ENCODE results near the gene FAM118B.

The FAM118B gene

DNA sequence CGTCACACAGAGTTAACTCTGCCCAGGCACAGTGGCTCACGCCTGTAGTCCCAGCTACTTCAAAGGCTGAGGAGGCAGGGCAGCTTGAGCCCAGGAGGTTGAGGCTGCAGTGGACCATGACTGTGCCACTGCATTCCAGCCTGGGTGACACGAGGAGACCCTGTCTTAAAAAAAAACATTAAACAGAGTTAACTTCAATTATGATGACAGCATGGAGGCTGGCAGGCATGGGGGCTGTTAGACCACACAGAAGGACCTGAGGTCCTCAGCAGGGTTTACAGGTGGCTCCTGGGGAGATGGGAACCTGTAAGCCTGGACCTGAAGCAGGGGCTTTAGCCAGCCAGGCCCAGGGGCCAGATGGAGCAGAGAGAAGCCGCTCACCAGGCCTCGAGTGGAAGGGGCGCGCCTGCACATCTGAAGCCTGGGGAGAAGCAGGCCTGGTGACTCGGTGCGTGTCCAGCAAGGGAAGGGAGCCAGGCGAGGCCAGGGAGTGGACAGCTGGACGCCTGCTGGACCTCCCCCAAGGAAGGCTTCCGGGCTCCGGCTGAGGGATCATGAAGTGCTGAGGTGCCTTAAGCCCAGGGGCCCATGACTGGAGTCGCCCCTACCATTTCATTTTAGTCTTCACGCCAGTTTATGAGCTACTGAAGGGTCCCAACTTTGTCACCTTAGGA lies 25.4 kb upstream of the FAM118B start:
- no peak overlapping the region for H3K27ac ChIP-seq
- DNase-seq (ENCODE audit: low read depth, low spot score) = no peak

DNA sequence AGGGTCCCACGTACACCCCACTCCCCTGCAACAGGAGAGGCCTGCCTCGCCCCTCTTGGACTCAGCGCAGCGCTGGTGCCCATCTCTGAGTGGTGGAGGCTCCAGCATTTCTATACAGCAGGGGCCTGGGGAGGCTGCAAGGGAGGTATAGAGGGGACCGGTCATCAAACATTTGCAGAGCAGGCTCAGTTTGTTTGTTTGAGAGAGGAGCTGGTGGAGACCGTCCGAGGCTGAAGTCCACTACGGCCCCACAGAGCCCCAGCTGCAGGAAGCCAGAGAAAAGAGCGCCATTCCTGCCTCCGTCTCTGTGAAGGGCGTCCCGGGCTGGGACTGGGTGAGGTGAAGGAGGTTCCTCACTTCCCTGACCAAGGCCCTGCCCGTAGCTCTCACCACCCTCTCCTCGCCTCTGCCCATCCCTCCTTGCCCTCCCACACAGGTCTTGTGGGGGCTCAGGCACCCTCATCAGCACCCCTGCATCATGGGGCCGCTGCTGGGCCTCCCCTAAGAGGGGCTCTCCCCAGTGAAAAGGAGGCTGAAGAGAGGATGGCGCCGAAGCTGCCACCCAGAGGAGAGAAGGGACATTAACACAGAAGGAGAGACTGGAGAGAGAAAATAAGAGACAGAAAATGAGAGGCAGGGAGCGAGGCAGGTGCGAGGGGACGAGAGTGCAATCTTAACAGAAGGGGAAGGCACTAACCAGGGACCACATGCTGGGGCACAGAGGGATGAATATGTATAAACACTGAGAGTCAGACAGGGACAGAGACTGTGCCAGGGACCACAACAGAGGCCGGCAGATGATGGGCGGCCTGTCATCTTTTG lies 24.7 kb upstream of the FAM118B start:
- no peak for DNase-seq (ENCODE audit: low read depth, low spot score)
- no peak overlapping the region for H3K27ac ChIP-seq

DNA sequence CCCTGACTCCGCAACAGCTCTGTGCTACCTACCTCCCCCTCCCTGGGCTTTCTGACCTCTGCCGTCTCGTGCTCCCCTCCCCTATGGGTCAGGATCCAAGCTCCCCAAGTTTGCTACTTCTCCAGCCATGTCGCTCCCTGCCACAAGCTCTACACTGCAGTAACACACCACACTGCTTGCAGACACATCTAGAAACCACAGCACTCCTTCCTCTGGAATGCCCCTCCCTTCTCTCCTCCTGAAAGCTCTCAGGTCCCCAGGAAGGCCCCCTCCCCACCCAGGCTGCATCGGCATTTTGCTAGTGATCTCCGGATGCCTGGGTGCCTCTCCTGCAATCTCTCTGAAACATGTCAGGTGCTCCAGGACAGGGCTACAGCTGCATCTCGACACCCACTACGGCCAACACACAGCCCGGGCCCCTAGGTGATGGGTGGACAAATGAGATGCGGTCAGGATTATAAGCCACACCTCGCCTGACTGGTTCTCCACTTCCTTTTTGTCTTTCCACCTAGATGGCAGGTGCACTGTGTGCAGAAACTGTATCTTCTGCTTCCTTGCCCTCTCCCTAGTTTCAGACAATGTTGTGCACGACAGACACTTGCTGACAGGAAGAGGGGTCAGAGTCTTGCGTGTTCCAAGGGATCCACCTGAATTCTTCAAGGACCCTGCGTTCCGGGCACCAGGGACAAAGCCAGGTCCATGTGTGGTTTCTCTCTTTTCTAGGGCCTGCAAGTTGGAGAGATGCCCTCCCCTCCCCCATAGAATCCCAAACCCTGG lies 23.1 kb upstream of the FAM118B start:
- no peak overlapping the region for H3K27ac ChIP-seq
- no peak for DNase-seq (ENCODE audit: low read depth, low spot score)

DNA sequence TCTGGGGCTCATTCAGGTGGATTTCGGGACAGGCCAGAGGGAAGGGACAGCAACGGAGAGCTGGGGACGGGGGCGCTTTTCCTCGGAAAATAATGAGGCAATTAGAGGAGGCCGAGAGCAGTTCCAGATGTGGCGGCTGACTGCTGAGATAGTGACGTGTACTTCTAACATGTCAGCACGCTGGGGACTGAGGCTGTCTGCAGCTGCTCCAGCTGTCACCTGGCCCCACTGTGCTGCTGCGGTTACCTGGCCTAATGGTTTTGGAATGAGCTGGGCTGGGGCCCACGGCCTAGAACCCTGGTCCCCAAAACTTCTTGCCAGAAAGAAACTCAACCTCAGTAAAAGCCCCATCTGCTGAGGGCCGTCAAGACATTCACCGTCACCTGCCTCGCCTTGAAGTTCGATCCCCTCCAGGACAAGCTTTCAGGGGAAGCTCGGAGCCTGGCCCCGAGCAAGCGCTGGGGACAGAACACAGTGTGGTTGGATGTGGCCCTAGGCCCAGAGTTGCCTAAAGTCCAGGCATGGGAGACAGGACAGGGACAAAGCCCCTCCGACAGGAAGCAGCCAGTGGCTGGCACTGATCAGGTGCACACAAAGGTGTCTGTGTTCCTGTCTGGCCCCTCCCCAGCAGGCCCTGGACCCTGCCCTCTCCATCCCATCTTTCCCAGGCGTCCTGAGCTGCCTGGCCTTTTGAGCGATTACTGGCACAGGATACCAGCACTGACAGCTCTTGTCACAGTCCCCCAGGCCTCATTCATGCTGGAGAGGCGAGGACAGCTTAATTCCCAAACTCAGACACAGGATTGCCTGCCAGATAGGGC lies 22.3 kb upstream of the FAM118B start:
- DNase-seq (ENCODE audit: low read depth, low spot score) = no peak
- H3K27ac ChIP-seq = no peak overlapping the region

DNA sequence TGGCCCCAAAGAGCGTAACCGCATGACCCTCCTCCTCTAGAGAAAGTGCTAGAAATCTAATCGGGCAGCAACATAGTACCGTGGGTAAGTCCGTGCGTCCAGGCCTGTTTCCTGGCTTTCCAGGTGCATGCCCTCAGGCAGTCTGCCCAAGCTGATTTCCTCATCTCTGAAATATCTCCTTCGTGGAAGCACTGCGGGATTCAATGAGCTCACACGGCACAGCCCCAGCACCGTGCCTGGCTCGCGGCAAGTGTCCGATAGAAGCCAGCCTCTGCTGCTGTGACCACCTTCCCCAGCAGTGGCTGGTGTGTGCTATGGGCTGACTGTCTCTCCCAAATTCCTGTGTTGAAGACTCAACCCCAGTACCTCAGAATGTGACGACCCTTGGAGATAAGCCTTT lies 20.8 kb upstream of the FAM118B start:
- no peak overlapping the region for H3K27ac ChIP-seq
- DNase-seq (ENCODE audit: low read depth, low spot score) = peak; percentile 12

DNA sequence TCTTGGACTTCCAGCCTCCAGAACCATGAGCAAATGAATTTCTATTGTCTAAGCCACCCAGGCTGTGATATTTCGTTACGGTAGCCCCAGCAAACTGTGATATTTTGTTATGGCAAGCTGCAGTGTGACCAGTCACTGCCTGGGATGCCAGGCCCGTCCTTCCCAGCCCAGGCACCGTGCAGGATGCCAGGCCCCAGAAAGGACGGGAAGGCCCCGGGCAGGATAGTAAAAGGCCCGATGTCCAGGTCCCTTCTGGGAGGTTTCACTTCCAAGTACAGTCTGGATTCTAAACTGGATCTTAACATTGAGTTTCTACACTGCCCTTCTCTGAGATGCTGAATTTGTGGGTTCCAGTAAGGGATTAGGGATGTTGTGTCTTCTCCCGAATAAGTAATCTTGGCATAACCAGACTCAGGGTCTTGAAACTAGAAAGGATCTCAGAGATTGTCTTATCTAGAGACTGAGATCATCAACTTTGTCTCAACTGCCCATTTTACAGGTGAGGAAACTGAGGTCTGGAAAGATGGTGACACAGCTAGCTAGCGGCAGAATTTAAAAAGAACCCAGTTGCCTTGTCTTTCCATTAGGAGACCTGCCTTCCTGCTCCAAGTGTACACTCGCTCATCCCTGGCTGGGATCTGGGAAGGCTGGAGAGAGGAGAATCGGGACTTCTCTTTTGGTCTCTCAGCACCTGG lies 20.1 kb upstream of the FAM118B start:
- no peak for DNase-seq (ENCODE audit: low read depth, low spot score)
- H3K27ac ChIP-seq = no peak overlapping the region

DNA sequence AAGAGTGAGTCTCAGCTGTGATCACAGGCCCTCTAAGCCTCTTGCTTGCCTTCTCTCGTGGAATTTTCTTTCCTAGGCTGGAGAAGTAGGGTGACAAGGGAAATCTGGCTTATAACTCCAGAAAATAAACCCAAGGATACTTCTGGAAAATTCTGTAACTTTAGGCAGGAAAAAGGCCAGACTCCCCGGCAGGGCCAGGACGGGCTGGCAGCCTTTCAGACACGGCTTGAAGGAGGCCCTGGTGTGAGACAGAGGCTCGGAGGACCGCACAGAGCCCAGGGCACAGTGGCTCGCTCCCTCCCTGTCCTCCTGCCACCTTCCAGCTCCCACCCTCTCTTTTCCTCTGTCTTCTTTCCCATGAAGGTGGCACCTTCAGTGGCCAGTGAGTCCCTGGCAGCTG lies 19.2 kb upstream of the FAM118B start:
- DNase-seq (ENCODE audit: low read depth, low spot score) = no peak
- H3K27ac ChIP-seq = no peak overlapping the region

DNA sequence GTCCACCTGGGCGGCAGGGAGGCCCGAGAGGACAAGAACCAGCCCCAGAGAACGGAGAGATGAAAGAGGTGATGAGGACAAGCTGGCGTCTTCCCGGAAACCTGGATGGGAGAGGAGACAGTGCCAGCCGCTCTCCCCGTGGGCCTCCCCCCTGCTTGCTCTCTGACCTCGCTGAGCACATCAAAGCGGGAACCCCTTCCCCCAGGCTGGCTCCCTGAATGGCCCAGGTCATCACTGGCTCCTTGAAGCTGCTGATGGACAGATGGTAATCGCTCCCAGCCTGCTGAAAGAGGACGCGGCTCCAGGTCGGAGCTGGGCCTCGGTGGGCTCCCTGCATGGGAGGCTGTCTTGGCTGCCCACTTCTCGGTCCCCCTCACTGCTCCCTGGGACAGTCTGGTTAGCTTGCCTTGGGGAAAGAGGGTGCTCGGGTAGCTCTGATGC lies 18.5 kb upstream of the FAM118B start:
- H3K27ac ChIP-seq = no peak overlapping the region
- no peak for DNase-seq (ENCODE audit: low read depth, low spot score)

DNA sequence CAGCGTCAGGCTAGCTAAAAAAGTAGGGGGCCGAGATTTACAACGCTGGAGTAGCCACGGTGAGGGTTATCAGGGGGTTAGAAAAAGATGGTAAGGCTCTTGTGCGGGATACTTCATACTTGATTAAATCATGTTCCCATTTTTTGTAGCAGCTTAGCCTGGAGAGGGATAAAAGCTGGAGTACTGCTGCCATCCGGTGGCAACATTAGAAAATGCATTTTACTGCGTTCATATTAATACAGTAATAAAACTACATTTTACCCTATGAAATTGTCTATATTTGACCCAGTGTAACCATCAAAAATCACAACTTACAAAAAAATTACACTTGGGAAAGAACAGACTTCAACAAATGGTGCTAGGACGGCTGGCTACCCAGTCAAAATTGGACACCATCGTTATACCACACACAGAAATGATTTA lies 17.4 kb upstream of the FAM118B start:
- H3K27ac ChIP-seq = no peak overlapping the region
- DNase-seq (ENCODE audit: low read depth, low spot score) = no peak

DNA sequence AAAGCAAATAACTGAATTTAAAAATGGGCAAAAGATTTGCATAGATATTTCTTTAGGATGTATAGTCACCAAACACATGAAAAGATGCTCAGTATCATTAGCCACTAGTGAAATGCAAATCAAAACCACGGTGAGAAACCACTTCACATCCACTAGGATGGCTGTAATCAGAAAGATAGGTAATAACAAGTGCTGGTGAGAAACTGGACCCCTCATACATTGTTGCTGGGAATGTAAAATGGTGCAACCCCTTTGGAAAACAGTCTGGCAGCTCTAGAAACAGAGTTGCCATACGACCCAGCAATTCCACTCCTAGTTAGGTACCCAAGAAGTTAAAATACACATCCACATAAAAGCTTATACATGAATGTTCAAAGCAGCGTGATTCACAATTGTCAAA lies 16.5 kb upstream of the FAM118B start:
- no peak for DNase-seq (ENCODE audit: low read depth, low spot score)
- H3K27ac ChIP-seq = no peak overlapping the region

DNA sequence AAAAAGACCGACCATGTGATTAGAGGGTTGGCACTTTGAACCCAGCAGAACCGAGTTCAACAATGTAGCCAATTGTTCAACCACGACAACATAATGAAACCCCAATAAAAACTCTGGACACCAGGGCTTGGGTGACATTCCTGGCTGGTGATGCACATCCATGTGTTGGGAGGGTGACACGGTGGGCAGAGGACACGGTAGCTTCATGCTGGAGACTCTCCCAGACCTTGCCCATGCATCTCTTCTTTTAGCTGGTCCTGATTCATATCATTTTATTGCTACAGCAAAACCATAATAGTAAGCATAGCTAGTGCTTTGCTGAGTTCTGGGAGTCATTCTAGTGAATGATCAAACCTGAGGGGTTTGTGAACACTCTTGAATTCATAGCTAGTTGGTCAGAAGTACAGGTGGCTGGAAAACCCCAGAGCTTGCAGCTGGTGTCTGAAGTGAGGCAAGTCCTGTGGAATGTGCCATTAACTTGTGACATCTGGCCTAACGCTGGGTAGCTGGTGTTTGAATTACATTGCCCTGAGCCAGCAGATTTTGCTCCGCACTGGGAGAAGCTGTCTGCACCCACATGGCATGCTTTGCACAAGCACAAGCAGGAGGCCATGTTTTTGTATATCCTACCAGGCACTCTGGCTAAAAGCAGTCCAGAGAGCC lies 14.2 kb upstream of the FAM118B start:
- DNase-seq (ENCODE audit: low read depth, low spot score) = peak; percentile 5
- H3K27ac ChIP-seq = no peak overlapping the region

DNA sequence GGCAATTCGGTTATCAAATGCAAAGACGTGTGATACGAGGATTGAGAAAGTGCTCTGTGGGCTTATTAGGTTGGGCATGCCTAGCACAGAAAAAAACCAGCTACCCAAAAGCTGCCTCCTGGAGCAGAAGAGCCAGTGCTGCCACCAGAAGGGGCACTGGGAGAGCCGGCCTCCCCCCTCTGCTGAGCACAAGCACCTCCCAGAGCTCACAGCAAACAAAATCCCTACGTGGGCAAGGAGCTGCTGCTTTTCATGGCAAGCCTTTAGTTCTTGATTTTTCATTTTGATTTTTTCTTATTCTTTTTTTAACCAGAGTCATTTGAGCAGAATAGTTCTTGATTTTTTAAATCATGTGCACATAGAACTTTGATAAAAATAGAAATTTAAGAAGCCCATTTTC lies 12.9 kb upstream of the FAM118B start:
- no peak for DNase-seq (ENCODE audit: low read depth, low spot score)
- H3K27ac ChIP-seq = no peak overlapping the region

DNA sequence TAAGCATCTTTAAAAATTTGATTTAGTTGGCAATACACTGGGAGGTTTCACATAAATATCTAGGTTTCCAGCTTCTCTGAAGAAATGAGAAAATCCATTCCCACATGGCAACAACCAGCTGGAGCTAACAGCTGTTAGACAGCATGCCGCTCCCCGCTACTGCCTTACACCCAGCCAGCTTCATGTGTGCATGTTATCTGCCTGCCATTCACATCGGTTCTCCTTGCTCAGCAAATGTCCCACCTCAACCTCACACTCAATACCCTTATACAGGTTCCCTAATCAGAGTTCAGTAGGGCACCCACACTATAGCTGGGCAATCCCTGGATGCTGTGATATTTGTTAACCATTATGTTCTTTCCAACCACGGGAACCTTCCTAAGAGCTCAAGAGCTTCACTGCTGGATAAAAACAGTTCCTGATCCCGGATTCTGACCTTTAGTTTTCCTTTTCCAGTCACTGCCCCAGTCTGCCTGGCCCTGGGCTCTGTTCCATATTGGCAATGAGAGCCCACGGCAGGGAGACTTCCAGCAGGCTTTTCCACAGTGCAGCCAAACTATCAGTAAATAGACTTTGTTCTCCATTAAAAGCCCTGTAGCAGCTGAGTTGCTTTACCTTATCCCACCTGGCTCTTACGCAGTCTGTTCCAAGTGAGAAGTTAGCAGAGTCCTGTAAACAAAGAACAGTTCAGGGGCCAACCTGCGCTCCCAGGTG lies 8.8 kb upstream of the FAM118B start:
- no peak for DNase-seq (ENCODE audit: low read depth, low spot score)
- H3K27ac ChIP-seq = no peak overlapping the region

DNA sequence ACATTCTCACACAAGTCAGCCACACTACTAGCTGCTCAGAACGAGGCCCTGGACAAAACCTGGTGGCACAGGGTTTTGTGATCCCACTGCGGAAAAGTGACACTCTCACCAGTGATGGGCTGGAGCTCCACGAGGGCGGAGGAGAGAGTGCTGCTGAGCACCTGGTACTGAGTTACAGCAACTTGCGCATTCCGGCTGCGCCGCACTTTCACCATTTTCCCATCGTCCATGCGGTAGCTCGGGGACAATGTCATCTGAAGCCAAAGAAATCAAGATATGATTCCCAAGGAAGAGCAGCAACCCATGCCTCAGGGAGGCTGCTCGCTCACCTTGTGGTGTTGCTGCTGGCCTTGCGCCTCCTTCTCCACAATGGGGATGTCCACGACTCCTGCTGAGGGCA lies 6.2 kb upstream of the FAM118B start:
- DNase-seq (ENCODE audit: low read depth, low spot score) = no peak
- no peak overlapping the region for H3K27ac ChIP-seq

DNA sequence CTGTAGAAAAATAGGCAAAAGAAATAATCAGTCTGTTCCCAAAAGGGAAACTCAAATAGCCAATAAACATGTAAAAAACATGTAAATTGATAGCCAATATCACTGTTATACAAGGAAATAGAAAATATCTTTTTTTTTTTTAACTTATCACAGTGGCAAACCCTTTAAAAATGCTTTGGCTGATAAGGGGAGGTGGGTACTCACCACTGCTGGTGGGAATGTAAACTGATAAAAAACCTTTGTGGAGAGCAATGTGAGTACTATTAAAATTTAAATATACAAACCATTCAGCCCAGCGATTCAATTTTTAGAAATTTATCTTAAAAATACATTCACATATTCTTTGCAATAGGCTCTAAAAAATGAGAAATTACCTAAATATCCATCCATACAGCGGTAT lies 3.7 kb upstream of the FAM118B start:
- H3K27ac ChIP-seq = no peak overlapping the region
- DNase-seq (ENCODE audit: low read depth, low spot score) = no peak

DNA sequence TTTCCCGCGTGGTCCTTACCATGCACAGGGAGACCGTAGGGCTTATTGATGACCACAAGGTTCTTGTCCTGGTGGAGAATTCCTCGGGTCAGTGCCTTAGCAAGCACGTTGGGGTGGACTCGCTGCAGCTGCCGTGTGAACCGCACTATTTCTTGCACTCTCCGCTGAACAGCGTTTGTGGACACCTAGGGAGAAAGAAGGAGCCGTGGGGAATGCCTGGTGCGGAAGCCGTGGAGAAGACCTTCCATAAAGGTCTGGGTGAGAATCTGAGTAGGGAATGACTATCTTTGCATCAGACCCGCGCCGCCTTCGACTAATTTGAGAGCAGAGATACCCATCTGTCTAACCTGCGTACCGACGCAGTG lies 729 bp upstream of the FAM118B start:
- no peak for DNase-seq (ENCODE audit: low read depth, low spot score)
- H3K27ac ChIP-seq = peak overlapping the region; percentile 44

DNA sequence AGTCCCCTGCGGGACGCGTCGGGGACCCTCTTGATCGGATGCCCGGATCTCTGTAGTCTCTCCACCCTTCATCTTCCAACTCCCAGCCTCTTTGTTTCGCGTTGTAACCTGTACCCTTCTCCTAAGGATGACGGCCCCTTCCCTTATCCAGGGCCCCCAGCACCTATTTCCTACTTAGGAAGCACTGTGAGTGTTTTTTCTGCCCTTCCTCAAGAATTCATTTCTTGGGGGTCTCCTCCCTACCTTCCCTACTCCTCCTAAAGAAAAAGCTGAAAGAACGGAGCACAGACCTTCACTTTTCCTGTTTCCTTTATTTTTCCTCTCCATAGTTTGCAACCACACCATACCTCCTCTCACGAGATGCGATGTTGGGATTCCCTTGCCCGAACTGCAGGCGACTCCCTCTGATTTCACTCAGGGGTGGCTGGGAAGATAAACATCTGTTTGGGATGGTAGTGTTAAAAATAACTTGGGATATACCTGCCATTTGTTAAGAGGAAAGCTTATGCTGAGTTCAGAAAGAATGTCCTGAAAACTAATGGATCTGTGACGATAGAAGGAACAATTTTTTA lies 593 bp downstream of the FAM118B start:
- peak overlapping the region; percentile 44 for H3K27ac ChIP-seq
- no peak for DNase-seq (ENCODE audit: low read depth, low spot score)

DNA sequence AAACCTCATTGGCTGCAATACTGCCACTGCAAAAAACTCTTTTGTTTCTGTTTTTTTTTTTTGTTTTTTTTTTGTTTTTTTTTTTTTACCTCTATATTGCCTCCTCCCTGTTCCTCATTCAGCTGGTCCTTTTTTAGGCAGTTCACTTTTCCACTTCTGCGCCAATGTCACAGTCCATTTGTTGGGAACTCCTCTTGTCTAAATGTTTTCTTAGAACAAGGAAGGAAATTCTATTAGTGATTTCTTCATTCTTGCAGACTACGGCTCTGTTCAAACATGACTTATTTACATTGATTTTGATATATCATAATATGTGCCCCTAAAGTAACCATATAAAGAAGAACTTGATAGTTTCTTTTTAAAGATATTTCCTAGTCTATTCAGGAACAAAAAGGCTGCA lies 2.9 kb downstream of the FAM118B start:
- no peak for DNase-seq (ENCODE audit: low read depth, low spot score)
- H3K27ac ChIP-seq = no peak overlapping the region
